Right lung (tissue), 5 donors: ENCODE results near the gene IFI27L1. TPM values are rescaled to one million over a fixed set of nuclear protein-coding genes. Genes with fewer than 3 reads are reported as not detected.
"Not testable (repeated sequence)": the region's sequence is repeated elsewhere in the genome, so short reads cannot be mapped to it uniquely, and the experiment has no call there.

Experiments
- DNase-seq, 2 donors: peaks; one replicate each; pipeline ENCODE4 v3.0.0-alpha.2; 2013
- polyA plus RNA-seq, 5 donors: library from polyadenylated mRNA; unstranded; fragments of 120-200 nt; gene quantifications; one replicate each; pipeline versions ENCODE4 v1.2.1 to v1.2.3, GENCODE V29; 2013; ENCODE audit warnings: inconsistent platforms in 1 of 5, low replicate concordance in 1 of 5; ENCODE audit not compliant: insufficient read length in 5 of 5, insufficient read depth in 1 of 5

Gene IFI27L1
- polyA plus RNA-seq, 5 donors, result 23.2 to 31.4 (median 29.7) TPM

- no peak for DNase-seq
These were observed 34.3 kb upstream of the IFI27L1 start for GRCh38 chr14:94046696-94047250.

- no peak for DNase-seq
These were observed 33.5 kb upstream of the IFI27L1 start for GRCh38 chr14:94047581-94047980.

GRCh38 chr14:94048691-94049624 is 32.2 kb upstream of the IFI27L1 start:
- no peak for DNase-seq

- DNase-seq, result no peak
These were observed 31.5 kb upstream of the IFI27L1 start for GRCh38 chr14:94049625-94050023.

GRCh38 chr14:94050231-94050880 is 30.8 kb upstream of the IFI27L1 start:
- no peak for DNase-seq

- no peak for DNase-seq
These were observed 30.0 kb upstream of the IFI27L1 start for GRCh38 chr14:94051115-94051514.

GRCh38 chr14:94051779-94052178 is 29.3 kb upstream of the IFI27L1 start:
- DNase-seq, result no peak

- DNase-seq, result no peak
These were observed 28.9 kb upstream of the IFI27L1 start for GRCh38 chr14:94052199-94052598.

GRCh38 chr14:94052662-94053061 is 28.4 kb upstream of the IFI27L1 start:
- DNase-seq, result no peak

GRCh38 chr14:94054401-94054800 is 26.7 kb upstream of the IFI27L1 start:
- no peak for DNase-seq

- no peak for DNase-seq
These were observed 26.2 kb upstream of the IFI27L1 start for GRCh38 chr14:94054936-94055335.

- DNase-seq, result no peak
These were observed 24.4 kb upstream of the IFI27L1 start for GRCh38 chr14:94056579-94057308.

GRCh38 chr14:94058128-94058673 is 22.9 kb upstream of the IFI27L1 start:
- DNase-seq, result no peak

GRCh38 chr14:94058674-94059138 is 22.4 kb upstream of the IFI27L1 start:
- no peak for DNase-seq

- no peak for DNase-seq
These were observed 21.1 kb upstream of the IFI27L1 start for GRCh38 chr14:94059998-94060397.

- no peak for DNase-seq
These were observed 18.7 kb upstream of the IFI27L1 start for GRCh38 chr14:94062344-94062940.

- DNase-seq, result no peak
These were observed 14.9 kb upstream of the IFI27L1 start for GRCh38 chr14:94066089-94066676.

- DNase-seq, result not testable (repeated sequence)
These were observed 9.0 kb upstream of the IFI27L1 start for GRCh38 chr14:94072076-94072475.

- DNase-seq, result no peak
These were observed 6.6 kb upstream of the IFI27L1 start for GRCh38 chr14:94074534-94074933.

- no peak for DNase-seq
These were observed 6.1 kb upstream of the IFI27L1 start for GRCh38 chr14:94075008-94075407.
